Astrocyte (in vitro differentiated cells and primary cell): ENCODE measurements around the gene APBB2. TPM values are rescaled to one million over a fixed set of nuclear protein-coding genes. Genes with fewer than 3 reads are reported as not detected.

Experiments
- DNase-seq: peaks from one replicate; pipeline ENCODE4 v3.0.0-alpha.2; 2010; ENCODE audit warnings: low read depth
- FAIRE-seq: peaks from 2 replicates; lab custom pipeline; 2011; peaks lifted over from hg19 to GRCh38; lab: Jason Lieb, UNC
- H2AFZ ChIP-seq: 2 replicates; pipeline ENCODE4 v1.6.0; 2012; ENCODE audit warnings: low read depth, low read length, inconsistent platforms
- H3K27ac ChIP-seq: 2 replicates; pipeline ENCODE4 v1.5.1; 2011; ENCODE audit warnings: low read depth, low read length, inconsistent platforms
- H3K27me3 ChIP-seq: 2 replicates; pipeline ENCODE4 v1.6.0; 2011; ENCODE audit warnings: low read length, inconsistent platforms; ENCODE audit not compliant: insufficient read depth
- H3K36me3 ChIP-seq: 2 replicates; pipeline ENCODE4 v1.5.1; 2011; ENCODE audit warnings: low read length, inconsistent platforms; ENCODE audit not compliant: insufficient read depth
- H3K4me1 ChIP-seq: 2 replicates; pipeline ENCODE4 v1.5.1; 2011; ENCODE audit warnings: low read length, inconsistent platforms; ENCODE audit not compliant: insufficient read depth
- H3K4me2 ChIP-seq: 2 replicates; pipeline ENCODE4 v1.6.0; 2012; ENCODE audit warnings: low read length, inconsistent platforms
- H3K4me3 ChIP-seq: 2 replicates; pipeline ENCODE4 v1.5.1; 2011; ENCODE audit warnings: low read depth, mild to moderate bottlenecking, low read length, inconsistent platforms; ENCODE audit not compliant: insufficient read depth
- H3K79me2 ChIP-seq: 2 replicates; pipeline ENCODE4 v1.6.0; 2012; ENCODE audit warnings: mild to moderate bottlenecking, low read length, inconsistent platforms; ENCODE audit not compliant: insufficient read depth
- H3K9ac ChIP-seq: 2 replicates; pipeline ENCODE4 v1.6.0; 2012; ENCODE audit warnings: mild to moderate bottlenecking, low read length, inconsistent platforms
- H3K9me3 ChIP-seq: 2 replicates; pipeline ENCODE4 v1.5.1; 2012; ENCODE audit warnings: low read depth, mild to moderate bottlenecking, low read length, inconsistent platforms; ENCODE audit not compliant: insufficient read depth
- H4K20me1 ChIP-seq: 2 replicates; pipeline ENCODE4 v1.6.0; 2012; ENCODE audit warnings: low read length, inconsistent platforms; ENCODE audit not compliant: insufficient read depth
- H3K27ac Mint-ChIP-seq: one replicate; pipeline ENCODE4 v1.8.0; 2021; ENCODE audit warnings: mild to moderate bottlenecking, mixed read lengths; ENCODE audit not compliant: unreplicated experiment
- H3K27me3 Mint-ChIP-seq: one replicate; pipeline ENCODE4 v1.8.0; 2021; ENCODE audit warnings: low read depth, mixed read lengths; ENCODE audit not compliant: unreplicated experiment
- H3K36me3 Mint-ChIP-seq: one replicate; pipeline ENCODE4 v1.8.0; 2021; ENCODE audit warnings: low read depth, mixed read lengths; ENCODE audit not compliant: unreplicated experiment
- H3K4me1 Mint-ChIP-seq: one replicate; pipeline ENCODE4 v1.8.0; 2021; ENCODE audit warnings: low read depth, mixed read lengths; ENCODE audit not compliant: unreplicated experiment
- H3K4me3 Mint-ChIP-seq: one replicate; pipeline ENCODE4 v1.8.0; 2021; ENCODE audit warnings: mild to moderate bottlenecking, moderate library complexity, mixed read lengths; ENCODE audit not compliant: unreplicated experiment
- H3K9me3 Mint-ChIP-seq: one replicate; pipeline ENCODE4 v1.8.0; 2021; ENCODE audit warnings: mild to moderate bottlenecking, mixed read lengths; ENCODE audit not compliant: unreplicated experiment
- CTCF ChIP-seq: IDR thresholded peaks from 2 replicates; pipeline ENCODE4 v1.5.1; 2011; ENCODE audit warnings: low read depth, mild to moderate bottlenecking, inconsistent platforms, low read length, moderate library complexity; ENCODE audit not compliant: insufficient read depth
- EZH2 ChIP-seq: IDR thresholded peaks from 2 replicates; pipeline ENCODE4 v1.6.1; 2012; ENCODE audit warnings: mild to moderate bottlenecking, low read length, inconsistent platforms; ENCODE audit not compliant: insufficient read depth
- total RNA-seq: library from RNA; stranded (reverse); gene quantifications from 2 replicates; pipeline ENCODE4 v1.2.1, GENCODE V29; 2021

APBB2 gene
- total RNA-seq, 1 donor from 2014 or later: 173 TPM

GRCh38 chr4:41260116-41260733 is 45.9 kb upstream of the APBB2 start:
- Histone ChIP-seq H4K20me1 (peaks cover 60% of the 10 kb centered on the region), H2AFZ (no peak overlapping the region), H3K9me3 (no peaks in the 10 kb centered on the region), H3K9ac (no peak overlapping the region), H3K79me2 (peaks cover 29% of the 10 kb centered on the region), H3K36me3 (peaks cover 59% of the 10 kb centered on the region), H3K27ac (no peak overlapping the region), H3K4me2 (peak overlapping the region; percentile 25), H3K27me3 (no peaks in the 10 kb centered on the region), H3K4me3 (no peak overlapping the region), H3K4me1 (peaks cover 17% of the 10 kb centered on the region)
- Mint-ChIP-seq H3K27ac (no peak overlapping the region), H3K9me3 (no peaks in the 10 kb centered on the region), H3K4me3 (peak overlapping the region; percentile 96), H3K4me1 (peaks cover 29% of the 10 kb centered on the region), H3K27me3 (no peaks in the 10 kb centered on the region), H3K36me3 (peaks cover 39% of the 10 kb centered on the region)
- TF ChIP-seq EZH2: no peak
- TF ChIP-seq CTCF: no peak
- no peak for FAIRE-seq
- DNase-seq: no peak

GRCh38 chr4:41258783-41259182 is 44.4 kb upstream of the APBB2 start:
- H3K4me1 Mint-ChIP-seq: peaks cover 29% of the 10 kb centered on the region
- Histone ChIP-seq H3K27ac (no peak overlapping the region), H3K9me3 (no peaks in the 10 kb centered on the region), H4K20me1 (peaks cover 52% of the 10 kb centered on the region), H3K4me2 (peak overlapping the region; percentile 84), H3K4me1 (peaks cover 17% of the 10 kb centered on the region), H3K4me3 (peak overlapping the region; percentile 80), H3K9ac (peak overlapping the region; percentile 11), H3K79me2 (peaks cover 29% of the 10 kb centered on the region), H3K36me3 (peaks cover 45% of the 10 kb centered on the region), H3K27me3 (no peaks in the 10 kb centered on the region), H2AFZ (no peak overlapping the region)
- peak overlapping the region; percentile 96 for H3K4me3 Mint-ChIP-seq
- TF ChIP-seq CTCF (peak; percentile 52), EZH2 (no peak)
- FAIRE-seq (no peak), DNase-seq (peak; percentile 60)
- peak overlapping the region; percentile 3 for H3K27ac Mint-ChIP-seq
- H3K36me3 Mint-ChIP-seq: peaks cover 33% of the 10 kb centered on the region
- no peaks in the 10 kb centered on the region for H3K9me3 Mint-ChIP-seq
- no peaks in the 10 kb centered on the region for H3K27me3 Mint-ChIP-seq

- H3K27ac ChIP-seq: no peak overlapping the region
- H3K9me3 ChIP-seq: no peaks in the 10 kb centered on the region
- DNase-seq (no peak), FAIRE-seq (no peak)
- H3K4me1 ChIP-seq: peaks cover 17% of the 10 kb centered on the region
- H4K20me1 ChIP-seq: peaks cover 44% of the 10 kb centered on the region
- peaks cover 36% of the 10 kb centered on the region for H3K36me3 ChIP-seq
- Mint-ChIP-seq H3K36me3 (peaks cover 24% of the 10 kb centered on the region), H3K9me3 (no peaks in the 10 kb centered on the region), H3K27ac (peak overlapping the region; percentile 3), H3K27me3 (no peaks in the 10 kb centered on the region), H3K4me1 (peaks cover 25% of the 10 kb centered on the region), H3K4me3 (peak overlapping the region; percentile 96)
- H3K27me3 ChIP-seq: no peaks in the 10 kb centered on the region
- H3K4me3 ChIP-seq: peak overlapping the region; percentile 80
- TF ChIP-seq CTCF (no peak), EZH2 (no peak)
- peak overlapping the region; percentile 84 for H3K4me2 ChIP-seq
- peak overlapping the region; percentile 33 for H2AFZ ChIP-seq
- peak overlapping the region; percentile 87 for H3K9ac ChIP-seq
- H3K79me2 ChIP-seq: peaks cover 29% of the 10 kb centered on the region
Observed at GRCh38 chr4:41257906-41258305, 43.6 kb upstream of the APBB2 start.
